HG02938 (cell line): Measurements from ENCODE around the gene CYB5RL.
A peak's percentile ranks its signal among the peaks of the same experiment; 100 is the strongest.
"Not testable (repeated sequence)": the region's sequence is repeated elsewhere in the genome, so short reads cannot be mapped to it uniquely, and the experiment has no call there.

Experiments
- ATAC-seq: cut with Tn5 transposase; IDR thresholded peaks from one replicate; pipeline ENCODE4 v1.9.1; 2021; ENCODE audit warnings: mild to moderate bottlenecking, moderate library complexity; ENCODE audit not compliant: unreplicated experiment

Gene CYB5RL, protein sequence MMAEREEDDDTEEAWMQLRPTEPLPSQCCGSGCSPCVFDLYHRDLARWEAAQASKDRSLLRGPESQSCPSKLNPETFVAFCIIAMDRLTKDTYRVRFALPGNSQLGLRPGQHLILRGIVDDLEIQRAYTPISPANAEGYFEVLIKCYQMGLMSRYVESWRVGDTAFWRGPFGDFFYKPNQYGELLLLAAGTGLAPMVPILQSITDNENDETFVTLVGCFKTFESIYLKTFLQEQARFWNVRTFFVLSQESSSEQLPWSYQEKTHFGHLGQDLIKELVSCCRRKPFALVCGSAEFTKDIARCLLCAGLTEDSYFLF

GRCh38 chr1:54199765-54200518 lies at the start of gene CYB5RL, which contains the start of gene MRPL37:
TSS of gene CYB5RL (minus strand) at chr1:54200030. CDS start at chr1:54195616, 4,414 bp downstream.
TSS of gene MRPL37 (plus strand) at chr1:54200167. CDS start at chr1:54200244, 77 bp downstream.
- ATAC-seq: peak; percentile 96

DNA sequence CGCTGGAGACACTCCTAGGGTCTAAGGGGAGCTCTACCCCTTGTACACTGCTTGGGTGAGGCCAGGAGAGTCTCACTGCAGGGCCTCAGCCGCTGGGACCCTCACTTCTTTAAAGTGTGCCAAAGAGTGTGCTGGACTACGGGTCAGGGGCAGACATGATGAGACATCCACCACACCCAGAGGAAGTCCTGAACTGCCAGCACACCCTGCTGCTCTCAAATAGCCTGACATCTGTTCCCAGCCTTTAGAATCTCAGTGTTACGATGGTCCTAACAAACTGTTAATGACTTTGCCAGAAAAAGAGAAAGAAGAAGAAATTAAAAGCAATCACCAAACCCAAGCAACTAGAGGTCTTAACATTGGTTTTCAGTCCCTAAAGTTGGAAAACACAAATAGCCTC lies 49.1 kb upstream of the CYB5RL start:
- no peak for ATAC-seq

DNA sequence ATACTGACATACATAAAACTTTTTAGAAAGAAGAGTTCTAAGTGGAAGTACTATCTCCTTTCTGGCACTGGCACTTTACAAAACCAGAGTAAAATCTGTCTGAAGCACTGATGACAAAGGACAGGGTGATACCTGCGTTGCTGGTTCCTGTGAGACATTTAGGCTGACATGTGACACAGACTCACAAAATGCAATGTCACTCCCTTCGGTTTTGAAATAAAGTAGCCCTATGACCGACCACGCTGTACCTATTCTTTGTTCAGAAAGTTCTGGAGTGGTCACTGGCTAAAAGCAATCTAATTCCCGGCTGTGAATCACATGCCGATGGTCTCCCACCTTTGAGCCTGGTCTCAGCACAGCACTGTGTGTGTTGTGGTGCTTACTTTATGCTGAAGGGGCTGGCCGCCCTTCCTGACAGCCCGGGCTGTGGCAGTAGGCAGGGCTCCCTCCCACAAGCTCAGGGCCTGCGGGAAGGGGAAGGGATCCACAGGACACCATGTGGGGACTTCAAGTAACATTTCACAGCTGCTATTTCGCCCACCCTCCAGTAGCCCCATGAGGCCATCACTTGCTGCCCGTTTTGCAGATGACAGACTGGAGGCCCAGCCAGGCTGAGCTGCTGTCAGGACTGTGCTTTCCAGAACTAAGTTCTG lies 48.2 kb upstream of the CYB5RL start:
- ATAC-seq: no peak

- no peak for ATAC-seq
Observed at GRCh38 chr1:54246116-54246721, 46.4 kb upstream of the CYB5RL start.

DNA sequence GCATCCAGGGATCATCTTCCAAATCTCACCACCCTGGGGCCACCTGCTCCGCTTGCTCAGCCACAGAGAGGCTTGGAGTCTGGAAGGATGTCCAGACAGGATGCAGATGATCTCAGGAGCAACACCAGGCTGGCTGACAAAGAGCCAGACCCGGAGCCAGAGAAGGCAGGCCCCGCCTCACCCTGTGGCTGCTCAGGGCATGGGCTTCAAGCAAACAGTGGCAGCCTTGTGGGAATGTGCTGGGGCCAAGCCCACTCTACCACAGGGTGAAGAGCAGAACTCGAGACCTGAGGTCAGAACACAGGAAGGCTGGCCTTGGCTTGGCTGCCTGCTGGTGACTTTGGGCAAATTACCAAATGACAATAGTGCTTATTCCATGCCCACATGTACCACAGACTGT lies 45.7 kb upstream of the CYB5RL start:
- ATAC-seq: no peak

GRCh38 chr1:54244655-54245054 lies 44.8 kb upstream of the CYB5RL start:
- no peak for ATAC-seq

- no peak for ATAC-seq
Observed at GRCh38 chr1:54243022-54243421, 43.2 kb upstream of the CYB5RL start.

DNA sequence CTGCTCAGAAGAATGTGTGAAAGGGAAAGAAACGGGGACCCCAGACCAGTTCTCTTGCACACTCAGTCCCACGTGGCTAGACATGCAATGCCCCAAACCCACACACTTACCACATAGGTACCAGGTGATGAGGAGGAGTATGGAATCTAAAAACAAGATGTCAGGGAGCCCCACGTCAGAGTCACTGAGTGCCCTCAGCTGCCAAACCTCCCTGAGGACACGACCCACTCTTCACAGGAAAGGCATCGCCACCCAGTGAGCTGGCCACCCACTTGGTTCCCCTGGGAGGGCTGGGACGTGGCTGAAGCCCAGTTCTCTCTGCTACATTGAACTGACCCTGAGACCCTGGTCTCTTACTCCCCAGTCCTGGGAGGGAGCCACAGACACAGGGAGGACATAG lies 41.5 kb upstream of the CYB5RL start:
- no peak for ATAC-seq

GRCh38 chr1:54240741-54241335 lies 41.0 kb upstream of the CYB5RL start:
- no peak for ATAC-seq

GRCh38 chr1:54239631-54240031 lies 39.8 kb upstream of the CYB5RL start:
- no peak for ATAC-seq

DNA sequence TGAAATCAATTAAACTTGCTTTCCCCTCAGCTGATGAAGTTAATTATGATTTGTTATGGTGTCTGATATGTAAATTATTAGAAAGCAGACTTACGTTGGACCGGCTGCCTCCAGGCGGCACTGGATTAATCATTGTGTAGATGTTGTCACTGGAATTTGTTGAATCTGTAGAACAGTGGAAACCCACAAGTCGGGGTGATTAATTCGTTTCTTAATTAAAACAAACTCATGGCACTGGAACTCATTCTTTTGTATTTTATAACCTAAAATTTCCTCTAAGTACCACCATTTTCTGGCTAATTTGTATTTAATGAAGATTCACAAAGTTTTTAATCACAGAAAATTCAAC lies 39.2 kb upstream of the CYB5RL start:
- no peak for ATAC-seq

- ATAC-seq: no peak
Observed at GRCh38 chr1:54238353-54239034, 38.7 kb upstream of the CYB5RL start.

GRCh38 chr1:54237586-54237985 lies 37.8 kb upstream of the CYB5RL start:
- ATAC-seq: no peak

- ATAC-seq: no peak
Observed at GRCh38 chr1:54234284-54234683, 34.5 kb upstream of the CYB5RL start.

GRCh38 chr1:54233196-54233595 lies 33.4 kb upstream of the CYB5RL start:
- not testable (repeated sequence) for ATAC-seq

DNA sequence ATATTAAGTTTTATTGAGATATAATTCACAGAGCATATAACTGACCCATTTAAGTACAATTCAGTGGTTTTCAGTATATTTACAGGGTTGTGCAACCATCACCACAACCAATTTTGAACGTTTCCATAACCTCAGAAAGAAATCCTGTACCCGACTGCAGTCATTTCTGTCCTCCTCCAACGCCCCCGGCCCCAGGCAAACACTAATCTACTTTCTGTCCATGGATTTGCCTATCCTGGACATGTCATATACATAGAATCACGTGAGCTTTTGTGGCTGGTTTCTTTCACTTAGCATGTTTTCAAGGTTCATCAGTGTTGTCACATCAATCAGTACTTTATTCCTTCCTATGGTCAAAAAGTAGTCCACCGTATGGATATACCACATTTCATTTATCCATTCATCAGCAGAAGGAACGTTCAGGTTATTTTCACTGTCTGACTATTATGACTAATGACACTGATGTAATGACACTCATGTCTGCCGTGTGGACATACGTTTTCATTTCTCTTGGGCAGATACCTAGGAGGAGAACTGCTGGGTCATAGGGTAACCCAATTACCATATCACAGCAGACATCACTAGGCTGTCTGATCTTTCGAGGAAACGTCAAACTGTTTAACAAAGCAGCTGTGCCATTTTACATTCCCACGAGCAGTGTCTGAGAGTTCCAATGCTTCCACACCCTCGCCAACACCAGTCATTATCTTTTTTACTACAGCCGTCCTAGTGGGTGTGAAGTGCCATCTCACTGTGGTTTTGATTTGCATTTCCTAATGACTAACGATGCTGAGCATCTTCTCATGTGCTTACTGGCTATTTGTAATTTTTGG lies 30.9 kb upstream of the CYB5RL start:
- no peak for ATAC-seq

- no peak for ATAC-seq
Observed at GRCh38 chr1:54229281-54229891, 29.6 kb upstream of the CYB5RL start.

DNA sequence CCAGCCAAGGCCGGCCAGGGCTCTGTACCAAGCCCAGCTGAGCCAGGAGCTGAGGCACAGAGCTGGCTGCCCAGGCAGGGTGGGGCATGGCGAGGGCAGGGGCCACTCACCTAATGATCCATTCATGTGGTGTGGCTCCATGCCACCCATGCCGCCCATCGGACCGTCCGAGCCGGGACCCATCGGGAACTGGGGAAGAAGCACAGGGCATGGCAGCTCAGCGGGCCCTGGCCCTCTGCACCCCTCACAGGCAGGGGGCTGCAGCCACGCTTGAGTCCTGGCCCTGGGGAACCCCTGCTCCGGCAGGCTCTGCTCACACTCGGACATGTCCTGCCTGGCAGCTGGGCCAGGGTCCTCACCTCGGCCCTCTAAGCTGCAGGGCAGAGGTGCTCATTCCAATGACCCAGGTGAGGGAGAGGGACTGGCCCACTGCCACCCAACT lies 28.8 kb upstream of the CYB5RL start:
- ATAC-seq: no peak

GRCh38 chr1:54227891-54228310 lies 28.1 kb upstream of the CYB5RL start:
- no peak for ATAC-seq
